Measurements from ENCODE around the gene GRAMD2B.

The GRAMD2B gene

DNA sequence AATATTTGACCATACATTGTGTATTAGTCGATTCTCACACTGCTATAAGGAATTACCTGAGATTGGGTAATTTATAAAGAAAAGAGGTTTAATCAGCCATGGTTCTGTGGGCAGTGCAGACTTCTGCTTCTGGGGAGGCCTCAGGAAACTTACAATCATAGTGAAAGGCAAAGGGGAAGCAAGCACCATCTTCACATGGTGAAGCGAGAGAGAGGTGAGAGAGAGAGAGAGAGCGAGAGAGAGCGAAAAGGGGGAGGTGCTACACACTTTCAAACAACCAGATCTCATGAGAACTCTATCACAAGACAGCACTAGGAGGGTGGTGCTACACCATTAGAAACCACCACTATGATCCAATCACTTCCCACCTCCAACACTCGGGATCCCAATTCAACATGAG, 4.1 kb upstream of the GRAMD2B start:
- TF ChIP-seq, protein P1, sequence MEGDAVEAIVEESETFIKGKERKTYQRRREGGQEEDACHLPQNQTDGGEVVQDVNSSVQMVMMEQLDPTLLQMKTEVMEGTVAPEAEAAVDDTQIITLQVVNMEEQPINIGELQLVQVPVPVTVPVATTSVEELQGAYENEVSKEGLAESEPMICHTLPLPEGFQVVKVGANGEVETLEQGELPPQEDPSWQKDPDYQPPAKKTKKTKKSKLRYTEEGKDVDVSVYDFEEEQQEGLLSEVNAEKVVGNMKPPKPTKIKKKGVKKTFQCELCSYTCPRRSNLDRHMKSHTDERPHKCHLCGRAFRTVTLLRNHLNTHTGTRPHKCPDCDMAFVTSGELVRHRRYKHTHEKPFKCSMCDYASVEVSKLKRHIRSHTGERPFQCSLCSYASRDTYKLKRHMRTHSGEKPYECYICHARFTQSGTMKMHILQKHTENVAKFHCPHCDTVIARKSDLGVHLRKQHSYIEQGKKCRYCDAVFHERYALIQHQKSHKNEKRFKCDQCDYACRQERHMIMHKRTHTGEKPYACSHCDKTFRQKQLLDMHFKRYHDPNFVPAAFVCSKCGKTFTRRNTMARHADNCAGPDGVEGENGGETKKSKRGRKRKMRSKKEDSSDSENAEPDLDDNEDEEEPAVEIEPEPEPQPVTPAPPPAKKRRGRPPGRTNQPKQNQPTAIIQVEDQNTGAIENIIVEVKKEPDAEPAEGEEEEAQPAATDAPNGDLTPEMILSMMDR (IDR thresholded peaks at IDR 0.05; ENCODE audit: control insufficient read depth, insufficient read depth, low read depth, low read length, missing control alignments) = no peak
- H3K4me3 ChIP-seq (ENCODE audit: control insufficient read depth, low read depth, low read length) = no peak overlapping the region
- no peak for DNase-seq (ENCODE audit: low read depth)

GRCh38 chr5:126428421-126428820, 5.2 kb downstream of the GRAMD2B start:
- DNase-seq (ENCODE audit: low read depth) = no peak
- TF ChIP-seq, protein P1 (IDR thresholded peaks at IDR 0.05; ENCODE audit: control insufficient read depth, insufficient read depth, low read depth, low read length, missing control alignments) = no peak
- H3K4me3 ChIP-seq (ENCODE audit: control insufficient read depth, low read depth, low read length) = no peak overlapping the region

DNA sequence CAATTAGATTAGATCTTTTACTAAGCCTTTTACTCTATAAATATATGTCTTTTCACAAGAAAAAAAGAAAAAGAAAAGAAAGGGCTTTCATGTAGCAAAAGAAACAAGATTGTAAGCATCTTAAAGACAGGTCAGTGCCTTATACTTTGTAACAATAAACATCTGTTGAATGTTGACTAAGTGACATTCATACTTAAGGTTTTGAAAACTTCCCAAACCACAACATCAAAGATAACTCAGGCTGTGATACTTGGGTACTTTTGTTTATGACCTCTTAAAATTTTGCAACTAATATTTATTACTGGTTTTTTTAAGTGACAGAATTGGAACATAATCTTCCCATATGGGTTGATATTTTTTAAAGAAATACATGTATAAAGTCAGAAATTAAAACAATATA, 7.4 kb downstream of the GRAMD2B start:
- H3K4me3 ChIP-seq (ENCODE audit: control insufficient read depth, low read depth, low read length) = no peak overlapping the region
- TF ChIP-seq, protein P1 (IDR thresholded peaks at IDR 0.05; ENCODE audit: control insufficient read depth, insufficient read depth, low read depth, low read length, missing control alignments) = no peak

GRCh38 chr5:126433701-126434100, 10.5 kb downstream of the GRAMD2B start:
- DNase-seq (ENCODE audit: low read depth) = peak; percentile 55
- TF ChIP-seq, protein P1 (IDR thresholded peaks at IDR 0.05; ENCODE audit: control insufficient read depth, insufficient read depth, low read depth, low read length, missing control alignments) = no peak
- H3K4me3 ChIP-seq (ENCODE audit: control insufficient read depth, low read depth, low read length) = no peak overlapping the region

More for the DNA sequence above, 7.4 kb downstream of the GRAMD2B start:
- no peak for DNase-seq (ENCODE audit: low read depth)

DNA sequence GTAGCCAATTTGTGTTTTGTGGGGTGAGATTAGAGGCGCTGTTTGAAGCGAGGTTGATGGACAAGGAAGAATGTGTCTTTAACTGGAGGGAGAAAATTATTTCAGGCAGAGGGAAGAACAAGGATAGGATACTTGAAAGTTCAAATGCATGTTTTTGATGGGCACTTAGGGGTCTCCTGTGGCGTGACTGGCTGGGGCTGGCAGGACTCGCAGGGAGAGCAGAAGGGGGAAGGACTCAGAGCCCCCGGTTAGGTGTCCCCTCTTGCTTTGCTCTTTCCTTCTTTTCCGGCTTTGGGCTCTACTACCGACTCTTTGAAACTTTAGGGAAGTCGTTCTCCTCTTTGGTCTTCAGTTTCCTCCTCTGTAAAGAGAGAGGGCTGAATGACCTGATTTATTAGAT, 12.1 kb downstream of the GRAMD2B start:
- no peak for DNase-seq (ENCODE audit: low read depth)
- TF ChIP-seq, protein P1 (IDR thresholded peaks at IDR 0.05; ENCODE audit: control insufficient read depth, insufficient read depth, low read depth, low read length, missing control alignments) = no peak
- H3K4me3 ChIP-seq (ENCODE audit: control insufficient read depth, low read depth, low read length) = no peak overlapping the region

DNA sequence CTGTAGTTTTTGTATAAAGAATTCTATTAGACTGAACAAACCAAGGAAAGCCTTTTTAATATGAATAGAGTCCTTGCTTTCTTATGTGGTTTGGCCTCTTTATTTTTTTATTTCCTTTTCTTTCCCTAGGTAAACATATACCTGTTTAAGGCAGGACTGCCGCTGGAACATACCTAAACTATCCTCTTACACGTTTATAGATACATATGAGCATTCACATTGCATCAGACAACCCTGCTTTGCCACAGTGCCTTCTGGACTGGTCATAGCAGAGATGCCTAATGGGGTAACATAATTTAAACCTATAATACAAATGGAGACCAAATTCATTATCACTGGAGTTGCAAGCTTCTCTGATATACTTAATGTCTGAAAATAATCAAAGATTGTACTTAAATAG, 12.5 kb downstream of the GRAMD2B start:
- TF ChIP-seq, protein P1 (IDR thresholded peaks at IDR 0.05; ENCODE audit: control insufficient read depth, insufficient read depth, low read depth, low read length, missing control alignments) = no peak
- H3K4me3 ChIP-seq (ENCODE audit: control insufficient read depth, low read depth, low read length) = no peak overlapping the region
- DNase-seq (ENCODE audit: low read depth) = no peak

DNA sequence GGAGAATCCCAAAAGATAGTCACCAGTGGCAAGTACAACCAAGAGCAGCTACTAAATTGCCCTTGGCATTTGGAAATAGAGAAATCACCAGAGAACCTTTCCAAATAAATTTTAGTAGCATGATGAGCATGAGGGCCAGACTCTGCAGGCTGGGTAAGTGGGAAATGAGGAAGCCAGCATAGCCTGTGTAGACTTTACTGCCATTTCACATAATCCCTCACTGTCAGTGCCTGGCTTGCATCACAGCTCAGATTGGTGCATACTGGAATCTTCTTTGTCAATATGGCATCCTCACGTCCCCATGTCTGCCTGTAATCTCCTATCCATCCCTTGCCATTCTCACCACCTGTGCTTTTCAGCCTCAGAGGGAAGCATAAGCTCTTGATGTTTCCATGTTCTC, 14.5 kb downstream of the GRAMD2B start:
- no peak for DNase-seq (ENCODE audit: low read depth)

More for the DNA sequence above, 14.5 kb downstream of the GRAMD2B start:
- TF ChIP-seq, protein P1 (IDR thresholded peaks at IDR 0.05; ENCODE audit: control insufficient read depth, insufficient read depth, low read depth, low read length, missing control alignments) = no peak
- no peak overlapping the region for H3K4me3 ChIP-seq (ENCODE audit: control insufficient read depth, low read depth, low read length)

All from AG09309 (cell line).